Measurements from ENCODE around the gene KIF24.

- TF ChIP-seq CTCF (IDR thresholded peaks at IDR 0.05; ENCODE audit: low read length) (peak; percentile 56), EZH2 (IDR thresholded peaks at IDR 0.05; ENCODE audit: borderline replicate concordance, low read length) (no peak)
These were observed 47.0 kb upstream of the KIF24 start for GRCh38 chr9:34375901-34376595.

All from OCI-LY1 (cell line).